ENCODE measurements around the gene FAM171A1.

GRCh38 chr10:15236340-15236739 is 134.7 kb downstream of the FAM171A1 start:
- no peak for TF ChIP-seq POLR2A (IDR thresholded peaks at IDR 0.05)
- TF ChIP-seq CTCF (IDR thresholded peaks at IDR 0.05): no peak
- no peak for TF ChIP-seq POLR2AphosphoS5 (IDR thresholded peaks at IDR 0.05)
